Esophagus squamous epithelium (tissue), 4 donors: ENCODE data around the gene AIF1L.

Experiments
- POLR2A ChIP-seq, 4 donors: fragments of 450-650 bp; IDR thresholded peaks; one replicate each; pipeline ENCODE4 v1.6.1; 2017; ENCODE audit warnings: antibody characterized with exemption in 4 of 4, mild to moderate bottlenecking in 4 of 4, moderate library complexity in 3 of 4
- TF ChIP-seq, protein P1 (sequence below), 6 experiments: fragments of 450-650 bp in 4 of 6; fragments of 200-600 bp in 2 of 6; sonication (generic) in 2 of 6; IDR thresholded peaks; one replicate each; pipeline ENCODE4 v1.5.1; 2016 to 2019; ENCODE audit warnings: antibody characterized with exemption in 6 of 6, mild to moderate bottlenecking in 4 of 6, moderate library complexity in 4 of 6

GRCh38 chr9:131072107-131072870, 24.0 kb upstream of the AIF1L start:
- TF ChIP-seq, protein P1, sequence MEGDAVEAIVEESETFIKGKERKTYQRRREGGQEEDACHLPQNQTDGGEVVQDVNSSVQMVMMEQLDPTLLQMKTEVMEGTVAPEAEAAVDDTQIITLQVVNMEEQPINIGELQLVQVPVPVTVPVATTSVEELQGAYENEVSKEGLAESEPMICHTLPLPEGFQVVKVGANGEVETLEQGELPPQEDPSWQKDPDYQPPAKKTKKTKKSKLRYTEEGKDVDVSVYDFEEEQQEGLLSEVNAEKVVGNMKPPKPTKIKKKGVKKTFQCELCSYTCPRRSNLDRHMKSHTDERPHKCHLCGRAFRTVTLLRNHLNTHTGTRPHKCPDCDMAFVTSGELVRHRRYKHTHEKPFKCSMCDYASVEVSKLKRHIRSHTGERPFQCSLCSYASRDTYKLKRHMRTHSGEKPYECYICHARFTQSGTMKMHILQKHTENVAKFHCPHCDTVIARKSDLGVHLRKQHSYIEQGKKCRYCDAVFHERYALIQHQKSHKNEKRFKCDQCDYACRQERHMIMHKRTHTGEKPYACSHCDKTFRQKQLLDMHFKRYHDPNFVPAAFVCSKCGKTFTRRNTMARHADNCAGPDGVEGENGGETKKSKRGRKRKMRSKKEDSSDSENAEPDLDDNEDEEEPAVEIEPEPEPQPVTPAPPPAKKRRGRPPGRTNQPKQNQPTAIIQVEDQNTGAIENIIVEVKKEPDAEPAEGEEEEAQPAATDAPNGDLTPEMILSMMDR (IDR thresholded peaks at IDR 0.05): no peak
- no peak for TF ChIP-seq POLR2A (IDR thresholded peaks at IDR 0.05)
